HepG2 (cell line): Measurements from ENCODE around the gene PPP2R5D. TPM values are rescaled to one million over a fixed set of nuclear protein-coding genes. Genes with fewer than 3 reads are reported as not detected.
A peak's percentile ranks its signal among the peaks of the same experiment; 100 is the strongest.

ENCODE experiments used
- ATAC-seq: fragments of 200-7000 bp; cut with Tn5 transposase; 3 replicates; pipeline ENCODE4 v1.9.1; 2020; ENCODE audit warnings: mild to moderate bottlenecking, moderate library complexity
- BruUV-seq: library from RNA; stranded (reverse); fragments of 400-500 nt; replicated peaks from 2 replicates; lab custom pipeline; 2021; lab: Mats Ljungman, UMichigan
- CTCF ChIA-PET: fragments of 300-600 bp; formaldehyde crosslinking; extraction: SDS; loops from one replicate; lab custom pipeline; 2021; ENCODE audit warnings: low total read pairs, inconsistent platforms, low intra/inter-chr PET ratio; lab: Yijun Ruan, JAX
- POLR2A ChIA-PET: fragments of 350-600 bp; sonication (Branson Sonifier 250); formaldehyde crosslinking; loops from one replicate; lab custom pipeline; 2020; ENCODE audit warnings: antibody characterized with exemption, inconsistent platforms; lab: Yijun Ruan, JAX
- DNase-seq: peaks from one replicate; pipeline ENCODE4 v3.0.0-alpha.2; 2015; ENCODE audit warnings: low spot score
- FAIRE-seq: peaks from 3 replicates; lab custom pipeline; 2011; peaks lifted over from hg19 to GRCh38; lab: Jason Lieb, UNC
- H2AFZ ChIP-seq: one replicate; pipeline ENCODE4 v1.6.1; 2011; ENCODE audit warnings: low read length, inconsistent platforms
- H3K27ac ChIP-seq: fragments of 300-600 bp; 3 replicates; pipeline ENCODE4 v1.8.0; 2011; ENCODE audit warnings: mixed run types, mild to moderate bottlenecking, mixed read lengths, low read length, inconsistent platforms; ENCODE audit not compliant: insufficient read depth; ENCODE audit errors: extremely low read length
- H3K27me3 ChIP-seq, 2 experiments: fragments of 200-600 bp in 1 of 2; 2 replicates in 1 of 2; 3 replicates in 1 of 2; pipeline versions ENCODE4 v1.6.0 to v1.8.0; 2011; ENCODE audit warnings: low read length in 2 of 2, mild to moderate bottlenecking in 2 of 2, moderate library complexity in 2 of 2, inconsistent platforms in 1 of 2; ENCODE audit not compliant: insufficient read depth in 2 of 2, control insufficient read depth in 1 of 2
- H3K36me3 ChIP-seq, 2 experiments: fragments of 200-600 bp in 1 of 2; replicated peaks in 1 of 2; 2 replicates in 1 of 2; 3 replicates in 1 of 2; pipeline versions ENCODE4 v1.5.1 to v1.8.0; 2011; ENCODE audit warnings: low read length in 2 of 2, inconsistent platforms in 1 of 2; ENCODE audit not compliant: insufficient read depth in 2 of 2, control insufficient read depth in 1 of 2
- H3K4me1 ChIP-seq: 2 replicates; pipeline ENCODE4 v1.5.1; 2012; ENCODE audit warnings: low read length, inconsistent platforms; ENCODE audit not compliant: insufficient read depth
- H3K4me2 ChIP-seq: 2 replicates; pipeline ENCODE4 v1.6.0; 2011; ENCODE audit warnings: low read depth, low read length, inconsistent platforms
- H3K4me3 ChIP-seq, 3 experiments: fragments of 200-600 bp in 1 of 3; sonication (generic), shearing (Covaris generic) in 1 of 3; replicated peaks in 1 of 3; 2 replicates each; pipeline ENCODE4 v1.5.1; 2011 to 2016; ENCODE audit warnings: low read length in 3 of 3, inconsistent platforms in 2 of 3, low read depth in 2 of 3, mild to moderate bottlenecking in 2 of 3, control low read depth in 1 of 3, mixed read lengths in 1 of 3; ENCODE audit not compliant: insufficient read depth in 1 of 3
- H3K79me2 ChIP-seq: one replicate; pipeline ENCODE4 v1.6.1; 2011; ENCODE audit warnings: low read length, inconsistent platforms; ENCODE audit not compliant: insufficient read depth
- H3K9ac ChIP-seq: 2 replicates; pipeline ENCODE4 v1.6.0; 2011; ENCODE audit warnings: mild to moderate bottlenecking, low read depth, low read length, inconsistent platforms; ENCODE audit not compliant: insufficient read depth
- H3K9me3 ChIP-seq: 2 replicates; pipeline ENCODE4 v1.5.1; 2012; ENCODE audit warnings: mild to moderate bottlenecking, low read length
- H4K20me1 ChIP-seq: 2 replicates; pipeline ENCODE4 v1.6.0; 2011; ENCODE audit warnings: inconsistent platforms, mild to moderate bottlenecking, low read length, moderate library complexity; ENCODE audit not compliant: insufficient read depth
- AGO2 ChIP-seq: fragments of 200-400 bp; formaldehyde crosslinking; optimal IDR thresholded peaks from 2 replicates; pipeline ENCODE3; 2017; ENCODE audit warnings: mild to moderate bottlenecking, low read depth, low read length, moderate library complexity
- ARID3A ChIP-seq: IDR thresholded peaks from 2 replicates; pipeline ENCODE4 v1.6.1; 2012; ENCODE audit warnings: low read depth, low read length, improper control_type of control experiment
- ARNTL ChIP-seq: sonication (generic); formaldehyde crosslinking; IDR thresholded peaks from 2 replicates; pipeline ENCODE4 v1.4.0; 2020; ENCODE audit warnings: mild to moderate bottlenecking, missing genetic modification reagents
- BORCS8-MEF2B ChIP-seq: sonication (generic); formaldehyde crosslinking; IDR thresholded peaks from 2 replicates; pipeline ENCODE4 v1.8.0; 2022; ENCODE audit warnings: mild to moderate bottlenecking, missing genetic modification reagents
- ETV6 ChIP-seq: sonication (generic); formaldehyde crosslinking; conservative IDR thresholded peaks from 2 replicates; pipeline ENCODE4 v1.4.0; 2020; ENCODE audit warnings: missing genetic modification reagents
- FOXC1 ChIP-seq: sonication (generic); formaldehyde crosslinking; IDR thresholded peaks from 2 replicates; pipeline ENCODE4 v1.8.0; 2022; ENCODE audit warnings: mild to moderate bottlenecking, missing genetic modification reagents, borderline replicate concordance
- HOXA5 ChIP-seq: sonication (generic); formaldehyde crosslinking; IDR thresholded peaks from 2 replicates; pipeline ENCODE4 v1.4.0; 2020; ENCODE audit warnings: missing genetic modification reagents
- IRX3 ChIP-seq: sonication (generic); formaldehyde crosslinking; IDR thresholded peaks from 2 replicates; pipeline ENCODE4 v1.8.1; 2023; ENCODE audit warnings: mild to moderate bottlenecking, low read depth, missing genetic modification reagents, borderline replicate concordance
- NFIB ChIP-seq: sonication (generic); formaldehyde crosslinking; IDR thresholded peaks from 2 replicates; pipeline ENCODE4 v1.9.0; 2021; ENCODE audit warnings: missing genetic modification reagents, mild to moderate bottlenecking, borderline replicate concordance
- SRY ChIP-seq: sonication (generic); formaldehyde crosslinking; IDR thresholded peaks from 2 replicates; pipeline ENCODE4 v1.8.0; 2022; ENCODE audit warnings: mild to moderate bottlenecking, missing genetic modification reagents
- TMF1 ChIP-seq: sonication (generic); formaldehyde crosslinking; IDR thresholded peaks from 2 replicates; pipeline ENCODE4 v1.8.1; 2022; ENCODE audit warnings: low read depth, missing genetic modification reagents
- TSC22D2 ChIP-seq: sonication (generic); formaldehyde crosslinking; IDR thresholded peaks from 2 replicates; pipeline ENCODE4 v1.5.1; 2020; ENCODE audit warnings: missing genetic modification reagents, mild to moderate bottlenecking, borderline replicate concordance
- ZFP91 ChIP-seq: sonication (generic); formaldehyde crosslinking; IDR thresholded peaks from 2 replicates; pipeline ENCODE4 v1.9.0; 2022; ENCODE audit warnings: missing genetic modification reagents, mild to moderate bottlenecking, borderline replicate concordance
- ZNF317 ChIP-seq: sonication (generic); formaldehyde crosslinking; IDR thresholded peaks from 2 replicates; pipeline ENCODE4 v1.5.0; 2020; ENCODE audit warnings: mild to moderate bottlenecking, missing genetic modification reagents
- ZNF343 ChIP-seq: sonication (generic); formaldehyde crosslinking; IDR thresholded peaks from 2 replicates; pipeline ENCODE4 v1.4.0; 2020; ENCODE audit warnings: mild to moderate bottlenecking, missing genetic modification reagents
- ZNF354B ChIP-seq: sonication (generic); formaldehyde crosslinking; IDR thresholded peaks from 2 replicates; pipeline ENCODE4 v1.8.0; 2022; ENCODE audit warnings: mild to moderate bottlenecking, missing genetic modification reagents
- ZNF570 ChIP-seq: sonication (generic); formaldehyde crosslinking; IDR thresholded peaks from 2 replicates; pipeline ENCODE4 v1.4.0; 2020; ENCODE audit warnings: mild to moderate bottlenecking, missing genetic modification reagents, borderline replicate concordance
- ZNF605 ChIP-seq: sonication (generic); formaldehyde crosslinking; IDR thresholded peaks from 2 replicates; pipeline ENCODE4 v1.8.0; 2022; ENCODE audit warnings: mild to moderate bottlenecking, missing genetic modification reagents
- WGBS: methylation state at CpG from one replicate; pipeline ENCODE4 v1.1.6; 2017; ENCODE audit warnings: low lambda C conversion rate; 5-methylcytosine and 5-hydroxymethylcytosine counted together
- in situ Hi-C: cut with HindIII; loops from 2 replicates; pipeline ENCODE4 v1.10.0; 2017; ENCODE audit warnings: low pct_unique_long_range_greater_than_20kb; ENCODE audit not compliant: extremely low pct_ligation_motif_present
- intact Hi-C: fragments of 100-400 bp; cut with micrococcal nuclease; formaldehyde crosslinking; loops from one replicate; pipeline ENCODE4 v1.10.0; 2022; ENCODE audit not compliant: unreplicated experiment
- polyA plus RNA-seq, 8 experiments: library from polyadenylated mRNA; depleted of rRNA in 3 of 8; stranded (reverse) in 7 of 8; unstranded in 1 of 8; fragments of >200 nt; fragmentation: Illumina TruSeq in 4 of 8; extraction: Trizol in 4 of 8; gene quantifications; 2 replicates each; pipeline versions ENCODE4 v1.2.1 to v1.2.3, GENCODE V29; 2011 to 2016; ENCODE audit warnings: low read depth in 4 of 8, missing spikeins in 1 of 8, mixed read lengths in 1 of 8; ENCODE audit not compliant: insufficient read depth in 1 of 8
- total RNA-seq, 5 experiments: library from RNA; depleted of rRNA; stranded (reverse); fragments of >200 nt; fragmentation: Illumina TruSeq; extraction: Trizol; gene quantifications; 2 replicates each; pipeline ENCODE4 v1.2.3, GENCODE V29; 2016; ENCODE audit warnings: low read depth in 1 of 5

The PPP2R5D gene
- total and polyA plus RNA-seq, 2 of the 13 experiments (the other 11 are each of a cell fraction or from before 2014, with no cell fraction given): 53.7 to 60.4 TPM

- TF ChIP-seq ZNF354B (peak; percentile 30; the same call in 1 of the 2 replicates), ARNTL (peak; percentile 38), ZFP91 (CRISPR knock-in tag) (0 out of 2 replicates have a peak, but pooled peaks have one; percentile 2), NFIB (peak; percentile 75; the same call in 1 of the 2 replicates), IRX3 (peak; percentile 35; the same call in 1 of the 2 replicates), ZNF343 (CRISPR knock-in tag) (0 out of 2 replicates have a peak, but pooled peaks have one; percentile 3), ETV6 (no peak), BORCS8-MEF2B (CRISPR knock-in tag) (peak; percentile 3; the same call in 1 of the 2 replicates), ZNF605 (CRISPR knock-in tag) (0 out of 2 replicates have a peak, but pooled peaks have one; percentile 20), FOXC1 (CRISPR knock-in tag) (0 out of 2 replicates have a peak, but pooled peaks have one; percentile 3), HOXA5 (no peak)
Measured at GRCh38 chr6:43020847-43021246, 36.5 kb downstream of the PPP2R5D start (continued).

GRCh38 chr6:43021270-43022047 is 37.1 kb downstream of the PPP2R5D start, which contains the start of gene RRP36:
TSS of gene RRP36 (plus strand) at chr6:43021623. CDS start at chr6:43021655, 32 bp downstream.
- H3K36me3 ChIP-seq: peaks cover 26 to 53% of the 10 kb centered on the region in 2 experiments
- H3K4me2 ChIP-seq: peak within 1 kb of the TSS; percentile 95
- peaks cover 25% of the 10 kb centered on the region for H3K79me2 ChIP-seq
- ATAC-seq: peak; percentile 96
- BruUV-seq: TSS peak; percentile 41
- intact Hi-C loops: no loop called here
- in situ Hi-C loops: no loop called here
- FAIRE-seq: peak; percentile 28
- H3K4me1 ChIP-seq: peaks cover 30% of the 10 kb centered on the region
- 5% methylated on average over 20 of the region's 56 CpGs for WGBS
- peak within 1 kb of the TSS; percentile 77 for H3K27ac ChIP-seq
- H3K27me3 ChIP-seq: peaks cover 0 to 3% of the 10 kb centered on the region in 2 experiments; a peak in 1 of 5 replicates
- ChIA-PET CTCF (no interaction called here), POLR2A (interaction anchor here (0.7 to 4.3 kb wide), 26 partner anchors 7 to 275 kb away, joined by 3 to 43 read pairs (median 5); partner anchors contain the start of genes CNPY3, CUL7, CUL9 and GNMT)
- peak; percentile 74 for DNase-seq
- H3K4me3 ChIP-seq: peak within 1 kb of the TSS; percentile 100
- no peaks in the 10 kb centered on the region for H3K9me3 ChIP-seq
- H4K20me1 ChIP-seq: no peaks in the 10 kb centered on the region
- H3K9ac ChIP-seq: peak within 1 kb of the TSS; percentile 90
- H2AFZ ChIP-seq: no peak within 1 kb of the TSS
- TF ChIP-seq ZNF570: 0 out of 2 replicates have a peak, but pooled peaks have one; percentile 26
- TF ChIP-seq TMF1: no peak; the same call in 1 of the 2 replicates
- TF ChIP-seq TSC22D2 (CRISPR knock-in tag): peak; percentile 68; the same call in 1 of the 2 replicates
- TF ChIP-seq SRY (CRISPR knock-in tag): peak; percentile 68
- no peak for TF ChIP-seq ARID3A
- peak; percentile 73 for TF ChIP-seq ZNF317 (CRISPR knock-in tag)
- peak; percentile 95 for TF ChIP-seq AGO2
